MM.1S (cell line): ENCODE measurements around the gene SPATA18.

Source experiments
- DNase-seq: peaks from one replicate; pipeline ENCODE4 v3.0.0-alpha.2; 2015
- H2AFZ ChIP-seq: fragments of 300-600 bp; sonication (generic); 2 replicates; pipeline ENCODE4 v1.6.0; 2016; ENCODE audit warnings: antibody characterized with exemption, low read length
- H3F3A ChIP-seq: fragments of 300-600 bp; sonication (generic); 2 replicates; pipeline ENCODE4 v1.6.1; 2016; ENCODE audit warnings: mild to moderate bottlenecking, antibody characterized with exemption, low read length, moderate library complexity, mixed read lengths; ENCODE audit not compliant: insufficient read depth
- H3K27ac ChIP-seq: fragments of 300-600 bp; sonication (generic); 2 replicates; pipeline ENCODE4 v1.5.1; 2016; ENCODE audit warnings: mild to moderate bottlenecking, low read length
- H3K27me3 ChIP-seq: fragments of 300-600 bp; sonication (generic); replicated peaks from 2 replicates; pipeline ENCODE4 v1.6.0; 2016; ENCODE audit warnings: low read length; ENCODE audit not compliant: insufficient read depth
- H3K36me3 ChIP-seq: fragments of 300-600 bp; sonication (generic); replicated peaks from 2 replicates; pipeline ENCODE4 v1.6.1; 2016; ENCODE audit warnings: mild to moderate bottlenecking, low read length, mixed read lengths; ENCODE audit not compliant: insufficient read depth
- H3K4me1 ChIP-seq: fragments of 300-600 bp; sonication (generic); 2 replicates; pipeline ENCODE4 v1.6.1; 2016; ENCODE audit warnings: low read length, mixed read lengths
- H3K4me2 ChIP-seq: fragments of 300-600 bp; sonication (generic); 2 replicates; pipeline ENCODE4 v1.6.0; 2016; ENCODE audit warnings: low read depth, low read length
- H3K4me3 ChIP-seq: fragments of 300-600 bp; sonication (generic); 2 replicates; pipeline ENCODE4 v1.5.1; 2016; ENCODE audit warnings: low read length, mixed read lengths
- H3K79me2 ChIP-seq: fragments of 300-600 bp; sonication (generic); 2 replicates; pipeline ENCODE4 v1.6.1; 2016; ENCODE audit warnings: mixed run types, low read length, mixed read lengths
- H3K9ac ChIP-seq: fragments of 300-600 bp; sonication (generic); 2 replicates; pipeline ENCODE4 v1.6.1; 2016; ENCODE audit warnings: low read length, mixed read lengths
- H3K9me2 ChIP-seq: fragments of 300-600 bp; sonication (generic); replicated peaks from 2 replicates; pipeline ENCODE4 v1.6.1; 2016; ENCODE audit warnings: mild to moderate bottlenecking, low read length, mixed read lengths; ENCODE audit not compliant: insufficient read depth
- H3K9me3 ChIP-seq: fragments of 300-600 bp; sonication (generic); replicated peaks from 2 replicates; pipeline ENCODE4 v1.6.1; 2016; ENCODE audit warnings: mild to moderate bottlenecking, low read length, mixed read lengths; ENCODE audit not compliant: insufficient read depth
- H4K20me1 ChIP-seq: fragments of 300-600 bp; sonication (generic); 2 replicates; pipeline ENCODE4 v1.6.1; 2016; ENCODE audit warnings: mild to moderate bottlenecking, low read length, moderate library complexity, mixed read lengths; ENCODE audit not compliant: insufficient read depth
- EZH2 ChIP-seq: fragments of 300-600 bp; sonication (generic); optimal IDR thresholded peaks from 2 replicates; pipeline ENCODE3; 2017; ENCODE audit warnings: low read depth, mild to moderate bottlenecking, antibody characterized with exemption, low read length, mixed read lengths
- EZH2phosphoT487 ChIP-seq: fragments of 300-600 bp; sonication (generic); IDR thresholded peaks from 2 replicates; pipeline ENCODE4 v1.6.1; 2018; ENCODE audit warnings: antibody characterized with exemption, low read length
- TF ChIP-seq, protein P1 (sequence below): fragments of 300-600 bp; sonication (generic); IDR thresholded peaks from 2 replicates; pipeline ENCODE4 v1.5.1; 2016; ENCODE audit warnings: antibody characterized with exemption, low read length, mixed read lengths

Gene SPATA18

DNA sequence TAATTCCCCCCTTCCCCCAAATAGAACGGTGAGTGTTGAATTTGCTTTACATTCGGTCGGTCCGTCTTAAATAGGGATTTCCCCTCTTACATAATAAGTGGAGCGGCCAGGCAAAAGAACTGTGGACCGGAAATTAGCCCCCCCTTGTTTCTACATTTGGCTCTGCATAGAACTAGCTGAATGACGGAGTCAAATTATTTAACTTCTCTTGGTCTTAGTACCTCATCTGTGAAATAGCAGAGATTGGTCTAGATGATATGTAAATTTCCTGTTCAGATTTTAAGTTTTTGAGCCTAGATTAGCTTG, 1.3 kb downstream of the SPATA18 start:
- Histone ChIP-seq H3K79me2 (no peaks in the 10 kb centered on the region), H3K27me3 (no peaks in the 10 kb centered on the region), H3K27ac (no peak overlapping the region), H3F3A (no peaks in the 10 kb centered on the region), H2AFZ (no peak overlapping the region), H3K4me1 (no peaks in the 10 kb centered on the region), H3K9ac (no peak overlapping the region), H3K4me3 (no peak overlapping the region), H3K4me2 (no peak overlapping the region), H3K9me3 (no peaks in the 10 kb centered on the region), H3K36me3 (no peaks in the 10 kb centered on the region), H3K9me2 (no peaks in the 10 kb centered on the region), H4K20me1 (no peaks in the 10 kb centered on the region)
- TF ChIP-seq, protein P1, sequence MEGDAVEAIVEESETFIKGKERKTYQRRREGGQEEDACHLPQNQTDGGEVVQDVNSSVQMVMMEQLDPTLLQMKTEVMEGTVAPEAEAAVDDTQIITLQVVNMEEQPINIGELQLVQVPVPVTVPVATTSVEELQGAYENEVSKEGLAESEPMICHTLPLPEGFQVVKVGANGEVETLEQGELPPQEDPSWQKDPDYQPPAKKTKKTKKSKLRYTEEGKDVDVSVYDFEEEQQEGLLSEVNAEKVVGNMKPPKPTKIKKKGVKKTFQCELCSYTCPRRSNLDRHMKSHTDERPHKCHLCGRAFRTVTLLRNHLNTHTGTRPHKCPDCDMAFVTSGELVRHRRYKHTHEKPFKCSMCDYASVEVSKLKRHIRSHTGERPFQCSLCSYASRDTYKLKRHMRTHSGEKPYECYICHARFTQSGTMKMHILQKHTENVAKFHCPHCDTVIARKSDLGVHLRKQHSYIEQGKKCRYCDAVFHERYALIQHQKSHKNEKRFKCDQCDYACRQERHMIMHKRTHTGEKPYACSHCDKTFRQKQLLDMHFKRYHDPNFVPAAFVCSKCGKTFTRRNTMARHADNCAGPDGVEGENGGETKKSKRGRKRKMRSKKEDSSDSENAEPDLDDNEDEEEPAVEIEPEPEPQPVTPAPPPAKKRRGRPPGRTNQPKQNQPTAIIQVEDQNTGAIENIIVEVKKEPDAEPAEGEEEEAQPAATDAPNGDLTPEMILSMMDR = no peak
- no peak for DNase-seq

DNA sequence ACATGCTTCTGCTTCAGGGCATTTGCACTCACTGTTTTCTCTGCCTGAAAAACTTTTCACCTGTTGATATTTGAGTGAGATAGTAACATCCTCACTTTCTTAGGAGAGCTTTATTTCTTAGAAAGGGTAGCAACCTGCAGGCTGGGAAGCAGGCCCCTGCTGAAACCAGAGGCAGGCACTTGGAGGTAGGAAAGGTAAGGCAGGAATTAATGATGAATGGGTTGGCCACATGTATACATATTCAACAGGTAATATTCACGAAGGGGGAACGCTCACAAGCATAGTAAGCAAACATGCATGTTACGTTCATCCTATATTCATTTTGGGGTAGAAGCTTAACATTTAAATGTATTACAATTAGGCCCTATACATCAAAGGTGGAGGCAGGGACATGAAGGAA, 3.1 kb downstream of the SPATA18 start:
- DNase-seq = no peak
- H3K4me3 ChIP-seq = no peak overlapping the region
- no peaks in the 10 kb centered on the region for H4K20me1 ChIP-seq
- H2AFZ ChIP-seq = no peak overlapping the region
- H3F3A ChIP-seq = no peaks in the 10 kb centered on the region
- H3K27ac ChIP-seq = no peak overlapping the region
- no peaks in the 10 kb centered on the region for H3K9me2 ChIP-seq
- H3K4me1 ChIP-seq = no peaks in the 10 kb centered on the region
- no peak overlapping the region for H3K4me2 ChIP-seq
- no peak for TF ChIP-seq EZH2phosphoT487
- TF ChIP-seq, protein P1 = no peak
- no peak for TF ChIP-seq EZH2
- H3K27me3 ChIP-seq = no peaks in the 10 kb centered on the region
- H3K9me3 ChIP-seq = no peaks in the 10 kb centered on the region
- H3K36me3 ChIP-seq = no peaks in the 10 kb centered on the region
- H3K79me2 ChIP-seq = no peaks in the 10 kb centered on the region
- H3K9ac ChIP-seq = no peak overlapping the region

DNA sequence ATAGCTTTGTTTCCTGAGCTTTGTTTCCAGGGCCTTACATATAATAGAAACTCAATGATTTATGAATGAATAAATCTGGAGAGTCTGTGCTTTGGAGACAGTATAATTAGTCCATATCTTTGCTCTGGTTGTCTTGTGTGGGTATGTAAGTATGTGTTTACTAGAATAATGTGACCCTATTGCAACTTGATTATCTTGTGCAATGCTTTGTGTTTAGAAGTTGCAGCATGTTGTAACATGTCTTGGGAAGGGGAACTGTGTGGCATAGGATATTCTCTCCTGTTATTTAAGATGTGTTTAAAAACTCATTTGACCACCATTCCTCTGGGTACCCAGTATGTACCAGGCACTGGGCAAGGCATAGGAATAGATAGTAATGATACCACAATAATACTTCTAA, 6.1 kb downstream of the SPATA18 start:
- no peak for DNase-seq

More for the DNA sequence above, 6.1 kb downstream of the SPATA18 start:
- H4K20me1 ChIP-seq = no peaks in the 10 kb centered on the region
- no peaks in the 10 kb centered on the region for H3K9me2 ChIP-seq
- no peaks in the 10 kb centered on the region for H3K36me3 ChIP-seq
- H3K9me3 ChIP-seq = no peaks in the 10 kb centered on the region
- no peak overlapping the region for H3K4me2 ChIP-seq
- TF ChIP-seq EZH2phosphoT487 = no peak
- TF ChIP-seq EZH2 = no peak
- TF ChIP-seq, protein P1 = no peak
- no peaks in the 10 kb centered on the region for H3F3A ChIP-seq
- no peak overlapping the region for H3K4me3 ChIP-seq
- H3K9ac ChIP-seq = no peak overlapping the region
- no peaks in the 10 kb centered on the region for H3K27me3 ChIP-seq
- no peaks in the 10 kb centered on the region for H3K79me2 ChIP-seq
- H3K27ac ChIP-seq = no peak overlapping the region
- no peaks in the 10 kb centered on the region for H3K4me1 ChIP-seq
- H2AFZ ChIP-seq = no peak overlapping the region
